Measurements from ENCODE around the gene HCAR3.
"Not testable (repeated sequence)": the region's sequence is repeated elsewhere in the genome, so short reads cannot be mapped to it uniquely, and the experiment has no call there.

HCAR3 gene

DNA sequence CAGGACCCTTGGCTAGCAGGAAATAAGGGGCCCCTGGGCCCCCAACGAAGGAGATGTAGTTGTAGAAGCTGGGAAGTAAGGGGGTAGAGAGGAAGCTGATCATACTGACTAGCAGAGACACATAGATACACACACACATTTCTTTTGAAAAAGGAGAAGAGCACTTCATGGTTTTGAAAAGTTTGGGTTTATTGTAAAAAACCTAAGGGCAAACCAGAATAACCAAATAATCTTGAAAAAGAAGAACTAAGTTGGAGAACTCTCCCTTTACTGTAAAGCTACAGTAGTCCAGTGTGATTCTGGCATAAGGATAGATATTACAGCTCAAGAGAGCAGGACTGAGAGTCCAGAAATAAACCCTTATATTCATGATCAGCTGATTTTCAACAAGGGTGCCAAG, 5.8 kb upstream of the HCAR3 start:
- no peak for DNase-seq

DNA sequence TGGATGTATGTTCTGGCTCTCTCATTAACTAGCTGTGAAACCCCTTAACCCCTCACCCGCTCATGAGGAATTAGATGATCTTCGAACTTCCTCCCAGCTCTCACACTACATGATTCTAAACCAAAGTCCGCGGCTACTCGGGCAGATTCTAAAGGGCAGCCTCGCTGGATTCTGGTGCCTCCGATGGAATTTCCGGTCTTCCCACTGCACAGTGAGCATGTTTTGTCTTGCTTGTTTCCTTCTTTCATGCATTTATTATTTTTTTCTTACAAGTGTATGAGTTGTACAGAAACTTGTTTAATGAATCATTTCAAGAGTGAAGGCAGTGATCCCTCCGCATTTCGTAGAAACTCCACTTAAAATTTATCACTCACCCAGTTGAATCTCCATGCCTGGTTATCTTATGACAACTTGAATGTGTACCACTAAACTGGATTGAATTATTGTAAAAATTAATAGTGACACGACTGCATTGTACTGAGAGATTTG, 4.5 kb upstream of the HCAR3 start:
- no peak for DNase-seq

DNA sequence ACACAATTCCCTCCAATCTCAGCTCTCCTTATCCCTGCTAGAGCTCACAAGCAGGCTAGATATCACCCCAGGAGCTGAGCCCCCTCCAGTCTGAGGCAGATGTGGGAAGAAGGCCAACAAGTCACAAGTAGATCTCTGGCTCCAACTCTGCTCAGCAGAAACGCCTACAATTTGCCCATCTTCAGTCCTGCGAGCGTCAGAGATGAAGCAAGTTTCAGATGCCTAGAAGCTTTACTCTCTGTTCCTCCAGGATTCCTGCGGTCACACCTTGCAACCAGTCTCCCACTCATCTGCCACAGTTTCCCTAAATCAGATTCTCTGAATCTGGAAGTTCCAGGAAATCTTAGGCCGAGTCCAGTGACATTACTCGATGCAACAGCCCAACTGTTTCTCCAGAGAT, 1.4 kb downstream of the HCAR3 start:
- not testable (repeated sequence) for DNase-seq

DNA sequence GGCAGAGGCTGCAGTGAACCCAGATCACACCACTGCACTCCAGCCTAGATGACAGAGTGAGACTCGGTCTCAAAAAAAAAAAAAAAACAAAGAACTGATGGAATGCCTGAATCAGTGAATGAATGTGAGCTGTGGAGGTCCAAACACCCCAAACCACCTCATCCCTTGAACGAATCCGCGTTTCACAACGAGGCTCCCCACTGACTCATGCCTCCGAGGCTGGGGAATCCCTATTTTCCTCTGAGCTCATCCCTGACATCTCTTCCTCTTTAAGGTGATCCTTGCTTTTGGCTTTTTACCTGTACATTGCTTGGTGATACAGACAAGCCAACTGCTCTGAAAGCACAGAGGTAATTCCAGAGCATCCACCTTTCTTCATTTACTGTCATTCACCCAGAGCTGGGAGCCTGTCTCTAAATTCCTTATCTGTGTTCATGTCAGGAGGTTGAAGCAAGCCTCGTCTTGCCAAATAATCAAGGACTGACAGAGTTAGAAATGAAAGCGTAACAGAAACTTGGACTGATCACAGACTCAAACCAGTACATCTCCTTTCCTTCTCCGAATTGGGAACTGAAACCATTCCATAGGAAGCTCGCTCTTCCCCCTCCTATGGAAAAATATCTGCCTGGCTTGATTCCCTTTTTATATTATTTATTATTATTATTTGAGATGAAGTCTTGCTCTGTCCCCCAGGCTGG, 3.0 kb downstream of the HCAR3 start:
- not testable (repeated sequence) for DNase-seq

DNA sequence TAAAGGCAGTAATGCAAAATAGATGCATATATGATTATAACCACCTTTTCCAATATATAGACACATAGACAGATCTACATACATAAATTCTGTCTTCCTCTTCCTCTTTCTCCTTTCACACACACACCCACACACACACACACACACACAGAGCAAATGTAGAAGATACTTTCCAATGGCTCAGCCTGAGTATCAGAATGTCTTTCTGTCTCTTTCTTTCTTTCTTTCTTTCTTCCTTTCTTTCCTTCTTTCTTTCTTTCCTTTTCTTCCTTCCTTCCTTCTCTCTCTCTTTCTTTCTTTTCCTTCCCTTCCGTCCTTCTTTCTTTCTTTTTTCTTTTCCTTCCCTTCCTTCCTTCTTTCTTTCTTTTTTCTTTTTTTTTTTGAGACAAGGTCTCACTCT, 5.3 kb downstream of the HCAR3 start:
- DNase-seq, result not testable (repeated sequence)

DNA sequence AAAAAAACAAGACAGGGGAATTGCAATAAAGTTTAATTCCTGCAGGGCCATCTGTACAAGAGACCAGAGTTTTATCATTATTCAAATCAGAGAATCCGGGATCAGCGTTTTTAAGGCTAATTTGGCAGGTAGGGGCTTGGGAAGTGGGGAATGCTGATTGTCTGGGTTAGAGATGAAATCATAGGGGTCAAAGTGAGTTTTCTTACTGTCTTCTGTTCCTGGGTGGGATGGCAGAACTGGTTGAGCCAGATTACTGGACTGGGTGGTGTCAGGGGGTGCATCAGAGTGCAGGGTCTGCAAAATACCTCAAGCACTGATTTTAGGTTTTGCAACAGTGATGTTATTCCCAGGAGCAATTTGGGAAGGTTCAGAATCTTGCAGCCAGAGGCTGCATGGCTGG, 6.3 kb downstream of the HCAR3 start:
- DNase-seq, result not testable (repeated sequence)

DNA sequence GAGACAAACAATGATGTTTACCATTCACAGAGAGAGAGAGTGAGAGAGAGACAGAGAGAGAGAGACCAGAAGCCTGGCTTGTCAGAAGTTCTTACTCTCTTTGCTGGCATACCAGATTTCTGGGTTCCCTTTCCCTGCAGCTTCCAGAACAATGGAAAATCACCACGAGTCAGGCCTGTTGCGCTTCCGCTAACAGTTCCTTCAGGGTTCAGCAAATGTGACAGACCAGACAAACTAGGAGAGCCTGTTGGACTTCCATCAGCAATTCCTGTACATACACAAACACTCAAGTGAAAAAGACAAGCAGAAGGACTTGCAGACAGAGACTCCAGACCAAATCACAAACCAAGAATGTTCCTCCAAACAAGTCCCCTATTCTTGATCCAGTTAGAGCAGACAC, 7.3 kb downstream of the HCAR3 start:
- DNase-seq, result not testable (repeated sequence)

DNA sequence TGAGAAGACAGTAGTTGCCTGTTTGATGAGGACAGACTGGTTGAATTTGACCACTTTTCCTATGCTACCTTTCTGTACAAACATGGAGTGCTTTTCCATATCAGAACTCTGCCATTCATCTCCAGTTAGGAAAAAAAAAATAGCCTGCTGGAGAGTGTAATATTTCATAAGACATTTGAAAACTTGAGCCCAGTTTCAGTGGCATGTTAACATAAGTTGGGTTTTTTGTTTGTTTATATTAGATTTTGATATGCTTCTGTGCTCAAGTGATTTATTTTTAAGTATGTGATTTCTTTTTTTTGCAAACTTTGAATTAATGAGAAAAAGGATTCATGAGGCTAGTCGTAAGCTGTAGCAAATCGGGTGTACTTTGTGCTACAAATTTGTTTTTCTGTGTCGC, 12.8 kb downstream of the HCAR3 start:
- DNase-seq, result not testable (repeated sequence)

DNA sequence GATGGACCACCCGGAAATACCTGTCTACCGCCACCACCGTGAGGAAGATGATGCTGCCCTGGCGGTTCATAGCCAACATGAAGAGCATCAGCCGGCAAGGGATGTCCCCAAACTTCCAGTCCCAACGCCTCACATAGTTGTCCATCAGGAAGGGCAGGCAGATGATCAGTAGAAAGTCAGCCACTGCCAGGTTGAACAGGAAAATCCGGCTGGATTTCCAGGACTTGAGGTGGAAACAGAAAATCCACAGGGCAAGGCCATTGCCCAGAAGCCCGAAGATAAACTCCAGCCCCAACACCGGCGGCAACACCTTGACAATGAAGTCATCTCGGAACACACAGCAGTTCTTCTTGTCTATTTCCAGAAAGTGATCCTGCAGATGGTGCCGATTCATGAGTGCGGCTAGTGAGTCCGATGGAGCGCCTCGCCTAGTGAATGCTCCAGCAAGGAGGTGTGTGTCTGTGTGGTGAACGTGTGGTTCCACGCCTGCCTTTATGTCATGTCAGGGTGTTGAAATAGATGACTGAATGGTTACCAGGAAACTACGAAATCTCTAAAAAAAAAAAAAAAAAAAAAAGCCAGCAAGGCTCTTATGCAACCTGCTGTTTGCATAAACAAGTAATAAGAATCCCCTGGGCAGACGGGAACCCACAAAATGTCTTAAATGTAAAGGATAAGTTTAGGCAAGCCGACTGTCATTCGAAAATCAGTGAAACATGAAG, 13.6 kb downstream of the HCAR3 start, which contains the start of gene HCAR2:
Gene HCAR2, minus strand, starts transcription at position 468 of the 722 bp plus-strand sequence. Its CDS starts 74 bp downstream, at position 394.
- DNase-seq, result not testable (repeated sequence)

DNA sequence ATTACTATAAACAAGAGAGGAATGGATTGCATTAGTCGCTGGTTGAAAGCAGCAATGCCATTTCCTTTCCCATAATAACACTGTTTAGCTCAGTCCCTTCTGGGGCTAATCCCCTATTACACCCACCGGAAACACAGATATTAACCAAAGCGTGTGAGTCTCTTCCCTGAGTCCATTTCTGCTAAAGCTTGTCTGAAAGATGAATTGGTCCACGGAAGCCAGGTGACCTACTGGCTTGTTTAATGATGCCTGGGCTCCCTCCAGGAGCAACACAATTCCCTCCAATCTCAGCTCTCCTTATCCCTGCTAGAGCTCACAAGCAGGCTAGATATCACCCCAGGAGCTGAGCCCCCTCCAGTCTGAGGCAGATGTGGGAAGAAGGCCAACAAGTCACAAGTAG, 15.1 kb downstream of the HCAR3 start:
- not testable (repeated sequence) for DNase-seq

DNA sequence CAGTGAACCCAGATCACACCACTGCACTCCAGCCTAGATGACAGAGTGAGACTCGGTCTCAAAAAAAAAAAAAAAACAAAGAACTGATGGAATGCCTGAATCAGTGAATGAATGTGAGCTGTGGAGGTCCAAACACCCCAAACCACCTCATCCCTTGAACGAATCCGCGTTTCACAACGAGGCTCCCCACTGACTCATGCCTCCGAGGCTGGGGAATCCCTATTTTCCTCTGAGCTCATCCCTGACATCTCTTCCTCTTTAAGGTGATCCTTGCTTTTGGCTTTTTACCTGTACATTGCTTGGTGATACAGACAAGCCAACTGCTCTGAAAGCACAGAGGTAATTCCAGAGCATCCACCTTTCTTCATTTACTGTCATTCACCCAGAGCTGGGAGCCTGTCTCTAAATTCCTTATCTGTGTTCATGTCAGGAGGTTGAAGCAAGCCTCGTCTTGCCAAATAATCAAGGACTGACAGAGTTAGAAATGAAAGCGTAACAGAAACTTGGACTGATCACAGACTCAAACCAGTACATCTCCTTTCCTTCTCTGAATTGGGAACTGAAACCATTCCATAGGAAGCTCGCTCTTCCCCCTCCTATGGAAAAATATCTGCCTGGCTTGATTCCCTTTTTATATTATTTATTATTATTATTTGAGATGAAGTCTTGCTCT, 16.4 kb downstream of the HCAR3 start:
- DNase-seq, result not testable (repeated sequence)

DNA sequence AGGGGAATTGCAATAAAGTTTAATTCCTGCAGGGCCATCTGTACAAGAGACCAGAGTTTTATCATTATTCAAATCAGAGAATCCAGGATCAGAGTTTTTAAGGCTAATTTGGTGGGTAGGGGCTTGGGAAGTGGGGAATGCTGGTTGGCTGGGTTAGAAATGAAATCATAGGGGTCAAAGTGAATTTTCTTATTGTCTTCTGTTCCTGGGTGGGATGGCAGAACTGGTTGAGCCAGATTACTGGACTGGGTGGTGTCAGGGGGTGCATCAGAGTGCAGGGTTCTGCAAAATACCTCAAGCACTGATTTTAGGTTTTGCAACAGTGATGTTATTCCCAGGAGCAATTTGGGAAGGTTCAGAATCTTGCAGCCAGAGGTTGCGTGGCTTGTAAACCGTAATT, 19.7 kb downstream of the HCAR3 start:
- DNase-seq, result not testable (repeated sequence)

DNA sequence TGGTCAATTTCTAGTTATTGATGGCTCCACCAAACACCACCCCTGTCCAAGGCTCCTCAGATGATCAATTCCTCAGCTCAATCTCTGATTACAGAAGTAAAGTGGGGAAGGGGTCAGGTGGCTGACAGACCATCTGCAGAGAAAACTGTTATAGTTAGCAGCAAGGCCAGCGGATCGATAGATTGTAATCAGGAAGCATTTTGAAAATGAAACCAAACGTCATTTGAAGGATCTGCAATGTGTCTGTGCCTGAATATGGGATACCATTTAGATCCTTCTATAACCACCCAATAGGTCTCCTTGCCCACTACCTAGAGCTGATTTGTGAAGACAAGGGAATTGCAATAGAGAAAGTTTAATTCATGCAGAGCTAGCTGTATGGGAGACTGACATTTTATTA, 25.0 kb downstream of the HCAR3 start:
- no peak for DNase-seq

DNA sequence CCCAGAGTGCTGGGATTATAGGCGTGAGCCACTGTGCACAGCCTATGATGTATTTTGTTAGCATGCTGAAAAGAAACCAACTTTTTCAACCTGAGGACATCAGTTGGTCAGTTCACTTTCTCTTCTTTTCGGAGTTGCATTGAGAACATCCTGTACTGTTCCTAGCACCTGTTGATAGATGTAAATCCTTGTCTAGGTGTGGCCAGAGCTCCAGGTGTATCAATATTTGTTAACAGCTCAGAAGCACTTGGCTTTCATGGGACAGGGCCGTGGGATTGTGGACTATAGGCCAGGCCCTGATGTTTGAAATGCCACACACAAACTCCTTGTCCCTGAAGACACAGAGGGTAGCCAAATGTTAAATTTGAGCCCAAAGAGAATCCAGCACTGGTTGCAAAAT, 28.3 kb downstream of the HCAR3 start:
- DNase-seq, result no peak

DNA sequence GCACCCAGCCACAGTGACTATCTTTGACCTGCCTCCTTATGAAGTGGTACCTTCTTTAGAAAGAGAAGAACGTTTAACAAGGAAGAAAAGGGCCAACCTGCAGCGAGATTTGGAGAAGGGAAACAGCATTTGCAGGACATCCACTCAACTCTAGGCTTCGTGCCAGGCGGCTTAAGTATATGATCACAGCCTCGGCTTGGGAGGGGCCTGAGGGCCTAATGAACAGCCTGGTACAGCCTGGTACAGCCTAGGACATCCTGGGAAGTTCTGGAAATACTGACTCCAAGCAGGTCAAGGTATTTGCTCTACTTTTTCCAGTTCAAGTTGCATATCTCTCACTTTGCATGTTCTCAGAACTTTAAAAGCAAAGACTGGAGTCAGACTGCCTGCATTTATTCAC, 29.5 kb downstream of the HCAR3 start:
- DNase-seq, result no peak

DNA sequence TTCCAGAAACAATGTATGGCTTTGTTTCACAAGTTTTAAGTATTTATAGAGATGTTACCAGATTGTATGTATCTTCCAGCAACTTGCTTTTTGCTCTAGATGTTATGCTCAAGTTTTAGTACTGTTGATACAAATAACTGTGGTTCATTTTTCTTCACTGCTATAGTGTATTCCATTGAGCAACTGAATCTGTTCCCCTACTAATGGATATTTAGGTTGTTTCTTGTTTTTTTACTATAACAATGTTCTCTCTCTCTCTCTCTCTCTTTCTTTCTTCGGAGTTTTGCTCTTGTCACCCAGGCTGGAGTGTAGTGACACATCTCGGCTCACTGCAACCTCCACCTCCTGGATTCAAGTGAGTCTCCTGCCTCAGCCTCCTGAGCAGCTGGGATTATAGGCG, 30.1 kb downstream of the HCAR3 start:
- DNase-seq, result no peak

DNA sequence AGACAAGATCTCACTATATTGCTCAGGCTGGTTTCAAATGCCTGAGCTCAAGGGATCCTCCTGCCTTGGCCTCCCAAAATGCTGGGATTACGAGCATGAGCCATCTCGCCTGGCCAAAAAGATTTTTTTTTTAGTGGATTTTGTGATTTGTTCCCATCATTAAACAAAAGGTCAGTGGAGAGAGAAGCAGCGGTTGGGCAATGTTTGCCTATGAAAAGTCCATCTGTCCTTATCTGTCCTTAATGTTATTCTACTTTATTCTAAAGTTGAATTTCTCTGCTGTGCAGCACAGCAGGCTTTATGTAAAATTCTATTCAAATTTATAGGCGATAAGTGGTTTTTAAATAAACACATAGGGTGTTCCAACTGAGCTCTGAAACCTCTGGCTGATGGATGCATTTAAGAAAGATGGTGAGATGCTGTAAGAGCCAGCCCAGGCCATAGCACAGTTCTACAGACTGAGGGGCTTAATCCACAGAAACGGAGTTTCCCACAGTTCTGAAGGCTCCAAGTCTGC, 32.3 kb downstream of the HCAR3 start:
- DNase-seq, result no peak

DNA sequence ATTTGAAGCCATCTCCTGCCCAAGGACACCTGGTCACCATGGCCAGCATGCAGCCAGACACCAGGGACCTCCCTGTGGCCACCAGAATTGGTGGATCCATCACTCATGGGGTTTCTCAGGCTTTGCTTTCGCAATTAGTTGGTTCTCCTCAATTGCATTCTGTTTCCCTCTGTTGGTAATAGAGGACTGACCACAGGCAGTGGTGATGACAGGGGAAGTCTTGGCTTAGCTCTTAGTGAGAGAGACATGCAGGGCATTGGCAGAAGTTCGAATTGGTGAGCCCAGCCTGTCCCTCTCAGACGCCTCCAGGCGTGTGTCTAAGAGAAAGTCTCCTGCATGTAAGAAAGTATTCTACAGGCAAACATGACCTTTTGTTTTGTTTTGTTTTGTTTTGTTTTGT, 34.8 kb downstream of the HCAR3 start:
- DNase-seq, result no peak

DNA sequence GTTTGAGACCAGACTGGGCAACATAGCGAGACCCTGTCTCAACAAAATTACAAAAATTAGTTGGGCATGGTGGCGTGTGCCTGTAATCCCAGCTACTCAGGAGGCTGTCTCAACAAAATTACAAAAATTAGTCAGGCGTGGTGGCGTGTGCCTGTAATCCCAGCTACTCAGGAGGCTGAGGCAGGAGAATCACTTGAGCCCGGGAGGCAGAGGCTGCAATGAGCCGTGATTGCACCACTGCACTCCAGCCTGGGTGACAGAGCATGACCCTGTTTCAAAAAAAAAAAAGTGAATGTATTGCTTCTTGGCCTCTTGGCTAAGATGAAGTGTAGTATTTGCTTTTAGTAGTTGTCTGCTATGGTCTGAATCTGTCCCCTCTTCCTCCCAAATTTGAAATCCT, 35.6 kb downstream of the HCAR3 start:
- DNase-seq, result not testable (repeated sequence)

DNA sequence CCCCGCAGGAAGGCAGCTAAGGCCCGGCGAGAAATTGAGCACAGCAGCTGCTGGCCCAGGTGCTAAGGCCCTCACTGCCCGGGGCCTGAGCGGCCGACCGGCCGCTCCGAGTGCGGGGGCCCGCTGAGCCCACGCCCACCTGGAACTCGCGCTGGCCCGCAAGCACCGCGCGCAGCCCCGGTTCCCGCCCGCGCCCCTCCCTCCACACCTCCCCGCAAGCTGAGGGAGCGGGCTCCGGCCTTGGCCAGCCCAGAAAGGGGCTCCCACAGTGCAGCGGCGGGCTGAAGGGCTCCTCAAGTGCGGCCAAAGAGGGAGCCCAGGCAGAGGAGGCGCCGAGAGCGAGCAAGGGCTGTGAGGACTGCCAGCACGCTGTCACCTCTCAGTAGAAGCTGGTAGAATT, 39.8 kb downstream of the HCAR3 start:
- DNase-seq, result not testable (repeated sequence)

DNA sequence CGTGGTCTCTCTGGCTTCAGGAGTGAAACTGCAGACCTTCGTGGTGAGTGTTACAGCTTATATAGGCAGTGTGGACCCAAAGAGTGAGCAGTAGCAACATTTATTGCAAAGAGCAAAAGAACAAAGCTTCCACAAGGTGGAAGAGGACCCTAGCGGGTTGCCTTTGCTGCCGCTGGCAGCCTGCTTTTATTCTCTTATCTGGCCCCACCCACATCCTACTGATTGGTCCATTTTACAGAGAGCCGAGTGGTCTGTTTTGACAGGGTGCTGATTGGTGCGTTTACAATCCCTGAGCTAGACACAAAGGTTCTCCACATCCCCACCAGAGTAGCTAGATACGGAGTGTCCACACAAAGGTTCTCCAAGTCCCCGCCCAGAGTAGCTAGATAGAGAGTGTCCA, 40.6 kb downstream of the HCAR3 start:
- not testable (repeated sequence) for DNase-seq

DNA sequence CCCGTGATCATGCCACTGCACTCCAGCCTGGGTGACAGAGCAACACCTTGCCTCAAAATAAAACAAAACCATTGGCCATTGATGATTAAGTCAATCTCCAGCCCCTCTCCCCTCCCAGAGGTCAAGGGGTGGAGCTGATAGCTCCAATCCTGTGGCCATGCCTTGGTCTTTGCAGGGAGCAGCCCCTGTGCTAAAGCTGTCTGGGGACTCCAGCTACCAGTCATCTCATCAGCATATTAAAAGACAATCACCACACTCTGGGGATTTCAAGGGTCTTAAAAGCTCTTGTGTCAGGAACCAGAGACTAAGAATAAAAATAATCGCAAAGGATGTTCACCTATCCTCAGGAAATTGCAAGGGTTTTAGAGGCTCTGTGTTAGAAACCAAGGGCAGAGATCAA, 44.1 kb downstream of the HCAR3 start:
- DNase-seq, result no peak
